ENCODE results near the gene PARP3.

DNA sequence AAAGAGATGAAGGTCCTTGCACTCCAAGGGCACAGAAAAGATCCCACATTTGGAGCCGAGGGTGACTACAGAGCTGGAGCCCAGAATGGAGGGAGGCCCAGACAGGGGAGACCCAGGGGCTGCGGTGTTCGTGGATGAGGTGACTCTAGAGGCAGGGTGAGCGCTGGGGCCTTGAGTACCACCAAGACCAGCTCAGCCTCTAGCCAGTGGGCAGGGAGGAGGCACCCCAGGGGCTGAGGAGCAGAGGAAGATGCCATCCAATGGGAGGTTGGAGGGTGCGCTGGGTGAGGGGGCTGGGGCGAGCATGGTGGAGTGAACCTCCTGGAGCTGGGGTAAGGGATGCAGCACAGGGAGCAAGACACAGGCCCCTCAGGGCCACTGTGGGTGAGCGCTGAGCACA, 13.7 kb upstream of the PARP3 start:
- TF ChIP-seq, protein P1, sequence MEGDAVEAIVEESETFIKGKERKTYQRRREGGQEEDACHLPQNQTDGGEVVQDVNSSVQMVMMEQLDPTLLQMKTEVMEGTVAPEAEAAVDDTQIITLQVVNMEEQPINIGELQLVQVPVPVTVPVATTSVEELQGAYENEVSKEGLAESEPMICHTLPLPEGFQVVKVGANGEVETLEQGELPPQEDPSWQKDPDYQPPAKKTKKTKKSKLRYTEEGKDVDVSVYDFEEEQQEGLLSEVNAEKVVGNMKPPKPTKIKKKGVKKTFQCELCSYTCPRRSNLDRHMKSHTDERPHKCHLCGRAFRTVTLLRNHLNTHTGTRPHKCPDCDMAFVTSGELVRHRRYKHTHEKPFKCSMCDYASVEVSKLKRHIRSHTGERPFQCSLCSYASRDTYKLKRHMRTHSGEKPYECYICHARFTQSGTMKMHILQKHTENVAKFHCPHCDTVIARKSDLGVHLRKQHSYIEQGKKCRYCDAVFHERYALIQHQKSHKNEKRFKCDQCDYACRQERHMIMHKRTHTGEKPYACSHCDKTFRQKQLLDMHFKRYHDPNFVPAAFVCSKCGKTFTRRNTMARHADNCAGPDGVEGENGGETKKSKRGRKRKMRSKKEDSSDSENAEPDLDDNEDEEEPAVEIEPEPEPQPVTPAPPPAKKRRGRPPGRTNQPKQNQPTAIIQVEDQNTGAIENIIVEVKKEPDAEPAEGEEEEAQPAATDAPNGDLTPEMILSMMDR (IDR thresholded peaks at IDR 0.05) = no peak
- no peak for TF ChIP-seq POLR2A (IDR thresholded peaks at IDR 0.05)

Measured in thyroid gland (tissue), 4 donors.